Cardiac fibroblast (primary cell): ENCODE data around the gene PHETA2.
A peak's percentile ranks its signal among the peaks of the same experiment; 100 is the strongest.

Source experiments
- DNase-seq, 2 donors: peaks; one replicate each; pipeline versions ENCODE4 v3.0.0 to v3.0.0-alpha.2; 2010; ENCODE audit warnings: low read depth in 2 of 2
- H3K4me3 ChIP-seq, 2 donors: replicated peaks in 1 of 2; 1 replicate in 1 of 2; 2 replicates in 1 of 2; pipeline ENCODE4 v1.5.1; 2011; ENCODE audit warnings: low read depth in 2 of 2, low read length in 2 of 2, mild to moderate bottlenecking in 2 of 2, moderate library complexity in 1 of 2
- CTCF ChIP-seq: IDR thresholded peaks from one replicate; pipeline ENCODE4 v1.5.1; 2011; ENCODE audit warnings: low read depth, mild to moderate bottlenecking, low read length, inconsistent platforms

The PHETA2 gene

GRCh38 chr22:42074846-42075676, 1.0 kb downstream of the PHETA2 start:
- H3K4me3 ChIP-seq = peak overlapping the region; percentile 65 to 77
- no peak for TF ChIP-seq CTCF
- peak in 1 of 2 donors; percentile 15 for DNase-seq

- H3K4me3 ChIP-seq = no peak overlapping the region
- DNase-seq = no peak
- TF ChIP-seq CTCF = no peak
Observed at GRCh38 chr22:42076764-42077485, 2.9 kb downstream of the PHETA2 start.

GRCh38 chr22:42077486-42078125, 3.6 kb downstream of the PHETA2 start:
- no peak for DNase-seq
- no peak for TF ChIP-seq CTCF
- no peak overlapping the region for H3K4me3 ChIP-seq

GRCh38 chr22:42078469-42079318, 4.6 kb downstream of the PHETA2 start:
- DNase-seq = peak; percentile 30 to 42
- H3K4me3 ChIP-seq = peak overlapping the region; percentile 32 to 86
- no peak for TF ChIP-seq CTCF

GRCh38 chr22:42079319-42080251, 5.5 kb downstream of the PHETA2 start, which contains the start of gene SMDT1:
SMDT1 (plus strand) TSS chr22:42079700; CDS start chr22:42079769, 69 bp downstream.
- peak within 1 kb of the TSS; percentile 73 to 86 for H3K4me3 ChIP-seq
- no peak for TF ChIP-seq CTCF

More at GRCh38 chr22:42079319-42080251, 5.5 kb downstream of the PHETA2 start, which contains the start of gene SMDT1:
- peak; percentile 99 for DNase-seq
